Activated naive CD4-positive, alpha-beta T cell treated with anti-CD3 and anti-CD28 coated beads, Interleukin-2, amount 50 U/mL, for 72 hours (primary cell): ENCODE measurements around the gene EBP. TPM values are rescaled to one million over a fixed set of nuclear protein-coding genes. Genes with fewer than 3 reads are reported as not detected.

Source experiments
- ATAC-seq, 2 donors: fragments of 150-1000 bp; cut with Tn5 transposase; 2 replicates each; pipeline ENCODE4 v1.10.0; 2021; ENCODE audit warnings: mild to moderate bottlenecking in 2 of 2, moderate library complexity in 2 of 2
- DNase-seq, 2 donors: peaks; one replicate each; pipeline ENCODE4 v3.0.0; 2021 to 2022; ENCODE audit warnings: low spot score in 2 of 2
- H3K27ac Mint-ChIP-seq, 2 donors: one replicate each; pipeline ENCODE4 v1.8.0; 2022; ENCODE audit warnings: mild to moderate bottlenecking in 2 of 2, mixed read lengths in 2 of 2
- H3K36me3 Mint-ChIP-seq, 2 donors: one replicate each; pipeline ENCODE4 v1.8.0; 2022; ENCODE audit warnings: mixed read lengths in 2 of 2
- H3K9me3 Mint-ChIP-seq, 2 donors: one replicate each; pipeline ENCODE4 v1.8.0; 2022; ENCODE audit warnings: mixed read lengths in 2 of 2
- total RNA-seq, 2 donors: library from RNA; stranded (reverse); gene quantifications; one replicate each; pipeline ENCODE4 v1.2.3, GENCODE V29; 2022

Gene EBP
- 100 to 1,000 TPM; 107 to 176 TPM for total RNA-seq

DNA sequence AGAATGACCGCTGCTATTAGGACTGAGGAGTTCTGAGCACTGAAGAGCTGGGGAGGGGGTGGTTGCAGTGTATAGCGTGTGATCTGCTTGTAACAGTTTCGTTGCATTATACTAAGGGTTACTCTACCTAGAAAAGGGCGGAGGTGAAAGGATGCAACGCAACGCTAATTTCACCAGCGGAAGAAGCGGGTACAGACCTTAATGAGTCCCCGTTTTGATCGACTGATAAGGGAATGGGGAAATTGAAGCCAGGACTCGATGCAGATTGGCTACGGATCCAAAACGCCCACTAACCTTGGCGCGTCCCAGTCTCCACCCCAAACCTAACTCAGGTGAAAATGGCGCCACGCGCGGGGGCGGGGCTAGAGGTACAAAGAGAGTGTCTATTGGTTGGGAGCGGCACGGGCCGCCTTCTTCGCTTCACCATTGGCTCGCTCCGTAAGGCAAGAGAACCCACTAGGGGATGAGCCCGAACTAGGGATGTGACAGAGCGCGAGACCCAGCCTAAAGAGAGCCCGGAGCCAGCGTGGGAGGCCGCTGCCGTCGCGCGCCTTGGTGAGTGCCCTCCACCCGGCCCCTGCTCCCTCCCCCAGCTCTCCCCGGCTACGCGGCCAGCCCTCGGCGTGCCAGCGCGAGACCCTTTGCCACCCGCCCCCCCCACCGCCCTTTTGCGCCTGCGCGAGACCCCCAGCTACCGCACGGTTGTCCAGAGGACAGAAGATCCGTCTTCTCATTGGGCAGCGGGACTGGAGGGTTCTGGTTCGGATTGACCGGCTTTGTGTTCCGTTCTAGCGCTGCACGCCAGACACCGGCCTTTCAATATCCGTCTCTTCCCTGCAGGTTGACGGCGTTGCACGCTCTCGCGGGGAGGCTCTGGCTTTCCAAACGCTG is at the start of gene EBP:
TSS of gene EBP (plus strand) at position 456 of the 891 bp plus-strand sequence. CDS start 1,964 bp downstream, outside the sequence.
- H3K27ac Mint-ChIP-seq: peak within 1 kb of the TSS; percentile 95 to 97
- peak; percentile 92 to 96 for DNase-seq
- H3K9me3 Mint-ChIP-seq: peaks cover 0 to 3% of the 10 kb centered on the region in 2 donors
- H3K36me3 Mint-ChIP-seq: peaks cover 7 to 10% of the 10 kb centered on the region in 2 donors
- ATAC-seq: peak; percentile 94 to 95

DNA sequence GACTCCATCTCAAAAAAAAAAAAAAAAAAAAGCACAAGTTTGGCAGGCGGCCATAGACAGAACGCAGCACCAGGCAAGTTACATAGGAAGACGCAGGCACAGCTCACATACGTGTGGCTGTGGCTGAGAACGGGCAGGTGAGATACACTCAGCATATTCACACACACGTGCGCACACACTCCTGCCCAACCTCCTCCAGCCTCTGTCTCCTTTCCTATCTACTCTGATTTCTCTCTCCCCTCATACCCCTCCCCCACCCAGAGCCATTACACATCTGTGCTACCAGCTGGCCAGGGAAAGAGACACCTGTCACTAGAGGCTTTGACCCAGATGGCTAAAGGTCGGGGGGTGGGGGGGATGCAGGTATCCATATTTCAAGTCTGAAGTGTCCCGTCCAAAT is 49.4 kb upstream of the EBP start:
- H3K27ac Mint-ChIP-seq: no peak overlapping the region
- no peak for DNase-seq
- no peaks in the 10 kb centered on the region for H3K9me3 Mint-ChIP-seq
- ATAC-seq: no peak
- H3K36me3 Mint-ChIP-seq: peaks cover 20 to 34% of the 10 kb centered on the region in 2 donors

DNA sequence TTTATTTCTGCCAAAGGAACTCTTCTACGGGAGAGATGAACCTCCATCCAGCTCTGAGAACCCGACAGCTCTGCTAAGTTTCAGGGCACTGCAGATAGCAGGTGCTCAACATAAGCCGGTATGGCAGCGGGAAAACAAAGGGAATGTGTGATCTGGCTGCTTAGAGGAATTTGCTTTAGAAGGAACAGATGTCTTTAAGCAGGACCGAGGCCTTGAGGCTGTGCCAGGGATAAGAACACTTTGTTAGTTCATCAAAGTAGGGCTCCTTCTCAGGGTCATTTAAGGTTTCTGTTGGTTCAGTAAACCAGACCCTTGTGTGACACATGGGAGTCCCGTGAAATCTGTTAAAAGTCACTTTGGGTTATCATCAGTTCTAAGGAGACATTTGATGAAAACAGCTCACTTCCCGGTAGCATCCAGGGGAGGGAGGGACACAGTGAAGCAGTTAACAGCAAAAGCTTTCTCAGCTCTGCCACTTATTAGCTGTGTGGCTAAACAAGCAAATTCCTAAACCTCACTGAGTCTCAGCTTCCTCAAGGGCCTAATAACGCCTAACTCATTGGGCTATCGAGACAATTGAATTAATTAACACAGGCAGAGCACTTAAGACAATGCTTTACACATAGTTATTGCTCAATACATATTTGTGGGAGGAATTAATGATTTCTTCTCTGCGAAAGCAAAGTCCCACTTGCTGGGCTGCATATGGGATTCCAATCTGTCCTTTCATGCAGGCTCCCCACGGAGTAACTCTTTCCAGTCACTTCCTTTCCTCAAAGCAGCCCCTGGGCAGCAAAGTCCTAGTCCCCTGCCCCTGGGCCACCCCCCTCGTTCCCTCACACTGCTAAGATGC is 48.5 kb upstream of the EBP start:
- Mint-ChIP-seq H3K36me3 (peaks cover 18 to 38% of the 10 kb centered on the region in 2 donors), H3K9me3 (no peaks in the 10 kb centered on the region), H3K27ac (no peak overlapping the region)
- DNase-seq (no peak), ATAC-seq (no peak)

DNA sequence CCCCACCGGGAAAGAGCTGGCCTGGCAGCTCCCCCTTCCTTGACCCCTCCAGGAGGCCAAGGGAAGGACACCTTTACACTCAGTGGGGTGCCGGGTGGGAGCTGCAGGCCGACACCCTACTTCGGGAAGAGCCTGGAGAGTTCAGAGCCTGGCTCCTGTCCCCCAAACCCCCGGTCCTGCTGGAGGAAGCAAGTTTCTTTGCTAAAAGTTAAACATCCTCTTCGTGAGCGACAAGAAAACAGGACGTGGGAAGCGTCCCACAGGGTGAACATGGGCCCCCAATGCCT is 48.0 kb upstream of the EBP start:
- Mint-ChIP-seq H3K9me3 (no peaks in the 10 kb centered on the region), H3K27ac (no peak overlapping the region), H3K36me3 (peaks cover 23 to 32% of the 10 kb centered on the region in 2 donors)
- no peak for ATAC-seq
- no peak for DNase-seq

DNA sequence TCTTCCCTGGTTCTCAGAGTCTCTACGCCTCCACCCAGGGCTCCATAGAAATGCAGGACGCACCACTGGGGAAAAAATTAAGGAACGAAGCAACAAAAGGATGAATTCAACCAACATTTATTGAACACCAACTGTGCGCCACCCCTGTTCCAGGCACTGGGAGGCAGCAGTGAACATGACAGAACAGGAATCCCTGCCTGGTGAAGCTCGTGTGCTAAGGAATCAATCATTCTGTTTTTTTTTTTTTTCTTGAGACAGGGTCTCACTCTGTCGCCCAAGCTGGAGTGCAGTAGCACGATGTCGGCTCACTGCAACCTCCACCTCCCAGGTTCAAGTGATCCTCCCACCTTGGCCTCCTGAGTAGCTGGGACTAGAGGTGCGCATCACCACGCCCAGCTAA is 47.5 kb upstream of the EBP start:
- Mint-ChIP-seq H3K36me3 (peaks cover 26 to 29% of the 10 kb centered on the region in 2 donors), H3K27ac (no peak overlapping the region), H3K9me3 (no peaks in the 10 kb centered on the region)
- ATAC-seq (no peak), DNase-seq (no peak)

DNA sequence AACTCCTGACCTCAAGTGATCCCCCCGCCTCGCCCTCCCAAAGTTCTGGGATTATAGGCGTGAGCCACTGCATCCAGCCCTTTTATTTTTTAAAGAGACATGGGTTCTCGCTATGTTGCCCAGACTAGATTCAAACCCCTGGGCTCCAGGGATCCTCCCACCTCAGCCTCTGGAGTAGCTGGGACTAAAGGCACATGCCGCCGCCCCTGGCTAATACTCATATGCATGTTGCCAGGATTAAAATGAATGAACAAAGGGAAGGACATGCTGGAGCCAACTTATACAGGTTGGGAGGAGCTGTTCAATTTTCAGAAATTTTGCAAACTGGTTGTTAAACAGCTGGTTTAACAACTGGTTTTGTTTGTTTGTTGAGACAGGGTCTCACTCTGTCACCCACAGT is 47.0 kb upstream of the EBP start:
- Mint-ChIP-seq H3K36me3 (peaks cover 26% of the 10 kb centered on the region in 2 donors), H3K9me3 (no peaks in the 10 kb centered on the region), H3K27ac (peak overlapping the region in 1 of 2 donors; percentile 98)
- ATAC-seq: no peak
- no peak for DNase-seq

DNA sequence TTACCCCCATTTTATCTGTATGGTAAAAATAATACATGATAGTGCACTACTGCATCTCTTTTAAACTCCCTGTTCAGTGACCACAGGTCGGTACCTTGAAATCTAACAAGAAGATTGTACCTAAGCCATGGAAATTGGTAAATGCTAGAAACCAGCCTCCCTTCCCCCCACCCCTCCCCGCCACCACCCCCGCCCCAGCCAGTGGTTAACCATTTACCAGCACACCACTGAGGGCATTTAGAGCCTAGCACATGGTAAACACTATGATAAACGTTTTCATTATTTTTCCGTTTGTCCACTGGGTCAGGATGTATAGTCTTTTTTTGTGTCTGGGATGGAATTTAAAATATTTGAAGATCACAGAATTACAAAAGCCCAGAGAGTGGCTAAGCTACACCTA is 46.3 kb upstream of the EBP start:
- Mint-ChIP-seq H3K27ac (peak overlapping the region; percentile 98 to 99), H3K36me3 (peaks cover 26% of the 10 kb centered on the region in 2 donors), H3K9me3 (no peaks in the 10 kb centered on the region)
- no peak for DNase-seq
- ATAC-seq: no peak

DNA sequence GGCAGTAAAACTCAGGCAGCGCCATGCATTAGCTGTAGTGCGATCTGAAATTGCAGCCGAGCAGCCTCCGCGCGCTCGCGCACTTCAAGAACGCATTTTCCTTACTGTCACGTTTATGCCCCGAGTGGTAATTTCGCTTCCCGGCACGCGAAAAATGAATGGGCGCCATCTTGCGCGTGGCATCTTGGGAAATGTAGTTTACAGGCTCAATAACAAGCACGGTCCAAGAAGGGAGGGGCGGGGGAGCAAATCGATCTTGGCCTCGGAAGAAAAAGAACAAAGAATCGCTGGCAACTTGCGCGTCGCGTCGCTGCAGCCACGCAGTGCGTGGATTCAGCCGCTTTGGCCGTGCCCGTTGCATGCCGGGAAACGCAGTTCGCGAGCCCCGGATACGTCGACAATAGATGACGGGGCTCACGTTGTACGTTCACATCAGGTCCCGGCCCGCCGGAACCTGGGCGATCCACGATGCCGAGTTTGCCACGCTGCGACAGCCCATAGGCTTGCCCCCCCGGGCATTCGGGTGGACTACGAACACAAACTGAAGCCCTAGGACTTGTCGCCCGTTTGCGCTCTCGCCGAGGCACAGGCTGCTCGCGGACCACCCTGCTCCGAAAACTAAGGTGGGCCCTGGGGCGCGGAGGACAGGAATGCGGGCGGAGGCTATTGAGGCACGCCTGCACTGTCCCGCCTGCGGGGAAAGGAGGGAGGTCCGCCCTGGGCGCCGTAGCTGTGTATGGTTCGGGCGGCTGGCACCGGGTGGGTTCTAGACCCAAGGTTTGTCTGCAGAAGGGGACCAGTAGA is 45.6 kb upstream of the EBP start, which contains the start of gene FTSJ1:
TSS of gene FTSJ1 (plus strand) at position 426 of the 804 bp plus-strand sequence. CDS start 1,849 bp downstream, outside the sequence.
- H3K27ac Mint-ChIP-seq: peak within 1 kb of the TSS; percentile 98 to 99
- no peaks in the 10 kb centered on the region for H3K9me3 Mint-ChIP-seq
- ATAC-seq: peak; percentile 91 to 97
- peaks cover 26% of the 10 kb centered on the region in 2 donors for H3K36me3 Mint-ChIP-seq
- peak; percentile 69 to 79 for DNase-seq

DNA sequence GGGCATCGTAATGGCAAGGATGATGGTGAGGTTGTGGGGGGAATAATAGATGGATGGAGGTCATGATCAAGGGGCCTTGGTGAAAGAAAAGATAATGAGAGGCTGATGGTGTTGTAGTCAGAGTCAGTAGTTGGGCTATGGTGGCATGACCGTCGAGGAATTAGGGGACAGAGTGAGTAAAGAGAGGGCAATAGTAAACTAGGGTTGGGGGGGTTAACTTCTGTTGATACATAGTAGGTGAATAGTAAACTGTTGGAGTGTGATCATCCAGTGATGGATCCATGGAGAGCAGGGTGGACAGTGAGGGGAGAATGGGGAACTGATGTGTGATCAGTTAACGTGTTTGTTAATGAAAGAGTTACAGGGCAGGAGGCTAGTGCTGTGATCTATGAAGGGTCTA is 44.7 kb upstream of the EBP start:
- no peak for ATAC-seq
- Mint-ChIP-seq H3K36me3 (peaks cover 26% of the 10 kb centered on the region in 2 donors), H3K27ac (peak overlapping the region; percentile 98 to 99), H3K9me3 (no peaks in the 10 kb centered on the region)
- no peak for DNase-seq

DNA sequence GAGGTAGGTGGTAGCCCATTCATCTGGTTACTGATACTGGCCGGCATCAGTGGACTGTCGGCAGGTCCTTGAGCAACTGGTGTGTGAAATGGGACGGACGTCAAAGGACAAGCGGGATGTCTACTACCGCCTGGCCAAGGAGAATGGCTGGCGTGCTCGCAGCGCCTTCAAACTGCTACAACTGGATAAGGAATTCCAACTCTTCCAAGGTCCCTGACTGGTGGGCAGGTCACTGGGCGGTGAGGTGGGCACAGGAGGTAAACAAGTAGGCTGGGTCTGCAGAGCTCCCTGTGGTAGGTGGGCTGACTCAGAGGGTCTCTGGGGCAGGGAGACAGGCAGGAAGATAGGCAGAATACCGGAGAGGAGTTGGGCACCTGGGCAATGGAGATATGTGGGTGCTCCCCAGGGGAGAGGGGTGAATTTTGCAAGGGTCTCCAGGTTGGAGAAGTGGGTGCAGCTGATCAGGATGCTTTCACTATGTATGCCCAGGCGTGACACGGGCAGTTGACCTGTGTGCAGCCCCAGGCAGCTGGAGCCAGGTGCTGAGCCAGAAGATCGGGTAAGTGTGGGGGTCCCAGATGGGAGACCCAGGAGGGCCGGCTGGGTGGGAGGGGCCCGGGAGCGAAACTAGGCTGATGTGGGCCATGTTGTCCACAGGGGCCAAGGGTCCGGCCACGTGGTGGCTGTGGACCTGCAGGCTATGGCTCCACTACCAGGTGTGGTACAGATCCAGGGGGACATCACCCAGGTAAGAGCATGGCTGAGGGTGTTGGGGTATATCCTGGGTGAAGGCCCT is 43.5 kb upstream of the EBP start:
- DNase-seq (no peak), ATAC-seq (no peak)
- Mint-ChIP-seq H3K27ac (peak overlapping the region; percentile 41 to 98), H3K36me3 (peaks cover 26% of the 10 kb centered on the region in 2 donors), H3K9me3 (no peaks in the 10 kb centered on the region)

DNA sequence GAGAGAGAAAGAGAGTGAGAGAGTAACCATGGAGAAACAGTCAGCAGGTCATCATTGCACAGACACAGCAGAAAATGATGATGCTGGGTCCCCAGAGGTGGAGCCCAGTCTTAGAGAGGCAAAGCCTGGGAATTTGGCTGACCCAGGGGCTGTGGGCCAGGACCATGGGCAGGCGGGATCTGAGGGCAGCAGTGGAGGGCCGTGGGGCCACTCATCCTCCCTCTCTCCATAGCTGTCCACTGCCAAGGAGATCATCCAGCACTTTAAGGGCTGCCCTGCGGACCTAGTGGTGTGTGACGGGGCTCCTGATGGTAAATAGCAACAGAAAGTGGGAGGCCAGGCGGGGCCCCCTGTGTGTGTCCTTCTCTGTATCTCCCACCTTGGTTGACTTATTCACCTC is 42.8 kb upstream of the EBP start:
- Mint-ChIP-seq H3K36me3 (peaks cover 26% of the 10 kb centered on the region in 2 donors), H3K9me3 (no peaks in the 10 kb centered on the region), H3K27ac (peak overlapping the region; percentile 41 to 56)
- ATAC-seq (no peak), DNase-seq (no peak)

DNA sequence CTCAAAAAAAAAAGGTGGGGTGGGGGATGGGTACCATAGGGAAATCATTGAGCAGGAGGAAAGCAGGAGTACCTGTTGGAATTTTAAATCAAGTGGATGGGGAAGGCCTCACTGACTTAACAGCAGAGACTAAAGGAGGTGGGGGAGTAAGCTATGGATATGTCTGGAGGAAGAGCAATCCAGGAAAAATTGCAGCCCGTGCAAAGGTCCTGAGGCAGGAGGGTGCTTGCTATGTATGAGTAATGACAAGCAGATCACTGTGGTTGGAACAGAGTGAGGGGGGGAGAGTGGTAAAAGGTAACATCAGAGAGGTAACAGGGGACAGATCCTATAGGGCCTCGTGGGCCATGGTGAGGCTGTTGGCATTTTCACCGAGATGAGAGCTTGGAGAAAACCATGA is 41.5 kb upstream of the EBP start:
- peak overlapping the region; percentile 69 to 85 for H3K27ac Mint-ChIP-seq
- H3K9me3 Mint-ChIP-seq: no peaks in the 10 kb centered on the region
- ATAC-seq: no peak
- DNase-seq: no peak
- peaks cover 26% of the 10 kb centered on the region in 2 donors for H3K36me3 Mint-ChIP-seq

DNA sequence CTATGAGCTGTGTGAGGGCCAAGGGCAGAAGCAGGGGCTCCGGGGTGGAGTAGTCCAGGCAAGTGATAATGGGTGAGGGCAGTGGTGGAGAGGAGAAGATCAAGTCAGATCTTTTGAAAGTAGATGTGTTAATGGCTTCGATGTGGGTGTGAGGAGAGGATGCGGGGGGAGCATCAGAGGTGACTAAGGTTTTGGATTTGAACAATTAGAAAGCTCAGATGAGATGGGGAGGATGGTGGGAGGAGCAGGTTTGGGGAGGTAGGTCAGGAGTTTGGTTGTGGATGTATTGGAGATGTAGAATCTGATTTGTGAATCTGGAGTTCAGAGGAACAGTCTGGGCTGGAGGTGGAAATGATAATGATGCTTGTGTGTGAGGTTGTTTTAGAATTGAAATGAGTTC is 41.0 kb upstream of the EBP start:
- H3K36me3 Mint-ChIP-seq: peaks cover 25 to 26% of the 10 kb centered on the region in 2 donors
- ATAC-seq (no peak), DNase-seq (no peak)
- H3K27ac Mint-ChIP-seq: peak overlapping the region; percentile 69 to 85
- H3K9me3 Mint-ChIP-seq: no peaks in the 10 kb centered on the region

DNA sequence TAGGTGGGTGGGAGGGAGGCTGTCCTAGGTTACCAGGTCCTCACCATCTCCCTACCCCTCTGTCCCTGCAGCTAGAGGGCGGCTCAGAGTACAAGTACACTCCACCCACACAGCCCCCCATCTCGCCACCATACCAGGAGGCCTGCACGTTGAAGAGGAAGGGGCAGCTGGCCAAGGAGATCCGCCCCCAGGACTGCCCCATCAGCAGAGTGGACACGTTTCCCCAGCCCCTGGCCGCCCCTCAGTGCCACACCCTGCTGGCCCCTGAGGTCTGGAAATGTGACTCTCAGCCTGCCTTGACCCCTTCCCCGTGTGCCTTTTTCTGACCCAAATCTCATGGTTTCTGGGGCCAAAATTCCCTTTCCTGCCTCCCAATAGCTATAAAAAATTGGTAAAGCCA is 39.1 kb upstream of the EBP start:
- H3K9me3 Mint-ChIP-seq: no peaks in the 10 kb centered on the region
- DNase-seq (no peak), ATAC-seq (no peak)
- no peak overlapping the region for H3K27ac Mint-ChIP-seq
- H3K36me3 Mint-ChIP-seq: peaks cover 5 to 10% of the 10 kb centered on the region in 2 donors

DNA sequence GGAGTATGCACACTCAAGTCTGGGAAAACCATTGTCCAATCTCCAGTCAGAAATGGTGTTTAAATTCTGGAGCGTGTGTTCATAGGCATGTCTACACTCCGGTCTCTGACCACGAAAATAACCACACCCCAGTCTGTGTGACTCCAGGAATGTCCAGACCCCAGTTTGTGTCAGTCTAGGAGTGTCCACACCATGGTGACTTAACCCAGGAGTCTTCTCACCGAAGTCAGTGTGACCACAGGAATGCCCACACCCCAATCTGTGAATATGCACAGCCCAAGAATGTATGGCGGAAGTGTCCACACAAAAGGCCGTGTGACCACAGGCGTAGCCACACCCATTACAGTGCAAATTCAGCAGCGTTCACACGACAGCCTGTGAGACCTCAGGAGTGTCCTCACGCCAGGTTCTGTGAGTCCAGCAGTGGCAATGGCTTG is 34.2 kb upstream of the EBP start:
- no peaks in the 10 kb centered on the region for H3K9me3 Mint-ChIP-seq
- ATAC-seq: peak in 1 of 2 donors; percentile 54

DNA sequence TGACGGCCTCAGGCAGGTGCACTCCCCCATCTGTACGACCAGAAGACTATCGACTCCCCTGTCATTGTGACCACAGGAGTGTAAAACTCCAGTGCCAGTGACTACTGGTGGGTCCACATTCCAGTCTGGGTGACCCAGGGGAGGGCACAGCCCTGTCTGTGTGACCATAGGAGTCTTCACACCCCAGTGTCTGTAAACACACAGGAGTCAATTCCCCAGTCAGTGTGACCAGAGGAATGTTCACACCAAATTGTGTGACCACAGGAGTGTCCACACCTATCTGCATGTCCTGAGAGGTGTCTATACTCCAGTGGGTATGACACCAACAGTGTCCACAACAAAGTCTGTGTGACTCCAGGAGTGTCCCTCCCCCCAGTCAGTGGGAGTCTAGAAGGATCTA is 33.6 kb upstream of the EBP start:
- ATAC-seq (no peak), DNase-seq (no peak)
- H3K27ac Mint-ChIP-seq: no peak overlapping the region
- H3K36me3 Mint-ChIP-seq: no peaks in the 10 kb centered on the region
- H3K9me3 Mint-ChIP-seq: no peaks in the 10 kb centered on the region

More for the DNA sequence above, 34.2 kb upstream of the EBP start:
- no peaks in the 10 kb centered on the region for H3K36me3 Mint-ChIP-seq
- no peak overlapping the region for H3K27ac Mint-ChIP-seq
- DNase-seq: no peak
